Erythroblast (primary cell): ENCODE measurements around the gene MARCHF2.

Source experiments
- GATA1 ChIP-seq: IDR thresholded peaks from 2 replicates; pipeline ENCODE4 v1.6.1; 2011; ENCODE audit warnings: low read depth, mild to moderate bottlenecking, control low read depth, low read length, moderate library complexity
- POLR2A ChIP-seq: IDR thresholded peaks from 2 replicates; pipeline ENCODE4 v1.6.1; 2011; ENCODE audit warnings: mild to moderate bottlenecking, low read length

DNA sequence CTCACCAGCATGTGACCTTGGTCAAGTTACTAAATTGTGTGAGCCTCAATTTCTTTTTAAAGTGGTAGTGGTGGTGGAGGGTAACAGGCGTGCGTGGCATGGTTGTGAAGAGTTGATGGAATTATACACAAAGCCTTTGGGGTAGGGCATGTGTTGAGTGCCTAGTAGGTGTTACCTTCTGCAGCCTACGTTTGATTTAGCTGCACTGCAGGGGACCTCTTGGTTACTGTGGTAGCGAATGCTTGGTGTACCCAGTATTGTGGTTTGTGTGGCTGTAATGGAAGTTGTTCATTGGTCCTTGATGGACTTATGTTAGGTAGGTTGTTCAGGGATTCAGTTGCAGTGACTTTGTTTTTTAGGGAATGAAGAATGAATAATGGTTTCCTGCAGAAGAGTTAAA lies 64.8 kb downstream of the MARCHF2 start:
- no peak for TF ChIP-seq POLR2A
- TF ChIP-seq GATA1, result no peak
